Stomach (tissue), 9 donors: ENCODE results near the gene HEPHL1. TPM values are rescaled to one million over a fixed set of nuclear protein-coding genes. Genes with fewer than 3 reads are reported as not detected.

Source experiments
- DNase-seq, 2 donors: peaks; one replicate each; pipeline versions ENCODE4 v3.0.0 to v3.0.0-alpha.2; 2013 to 2019
- H3K27ac ChIP-seq, 5 donors: fragments of 200-600 bp in 4 of 5; sonication (generic) in 4 of 5; one replicate each; pipeline ENCODE4 v1.5.1; 2013 to 2019; ENCODE audit warnings: mild to moderate bottlenecking in 1 of 5, moderate library complexity in 1 of 5
- H3K27me3 ChIP-seq, 3 donors: fragments of 200-600 bp; sonication (generic); one replicate each; pipeline ENCODE4 v1.5.1; 2017 to 2019; ENCODE audit warnings: mixed run types in 1 of 3
- H3K36me3 ChIP-seq, 4 donors: fragments of 200-600 bp; sonication (generic); 1 replicate in 3 of 4; 2 replicates in 1 of 4; pipeline ENCODE4 v1.5.1; 2016 to 2019
- H3K4me1 ChIP-seq, 4 donors: fragments of 200-600 bp; sonication (generic); one replicate each; pipeline ENCODE4 v1.5.1; 2016 to 2019
- H3K4me3 ChIP-seq, 4 donors: fragments of 200-600 bp; sonication (generic) in 3 of 4; one replicate each; pipeline ENCODE4 v1.5.1; 2016 to 2019; ENCODE audit warnings: mild to moderate bottlenecking in 1 of 4
- H3K9me3 ChIP-seq, 4 donors: fragments of 200-600 bp; sonication (generic); one replicate each; pipeline ENCODE4 v1.5.1; 2016 to 2019
- CTCF ChIP-seq, 7 experiments: fragments of 450-650 bp in 4 of 7; fragments of 200-600 bp in 3 of 7; sonication (generic) in 3 of 7; IDR thresholded peaks; one replicate each; pipeline ENCODE4 v1.5.1; 2016 to 2019; ENCODE audit warnings: antibody characterized with exemption in 7 of 7, control low read depth in 2 of 7, mild to moderate bottlenecking in 1 of 7
- EP300 ChIP-seq: sonication (generic); formaldehyde crosslinking; IDR thresholded peaks from one replicate; pipeline ENCODE4 v1.6.1; 2017; ENCODE audit warnings: antibody characterized with exemption
- POLR2A ChIP-seq, 4 donors: fragments of 450-650 bp; IDR thresholded peaks; one replicate each; pipeline ENCODE4 v1.6.1; 2016; ENCODE audit warnings: antibody characterized with exemption in 4 of 4, control low read depth in 2 of 4, mild to moderate bottlenecking in 1 of 4, moderate library complexity in 1 of 4
- POLR2AphosphoS5 ChIP-seq, 3 donors: sonication (generic); formaldehyde crosslinking; IDR thresholded peaks; one replicate each; pipeline ENCODE4 v1.6.1; 2016; ENCODE audit warnings: antibody characterized with exemption in 3 of 3
- WGBS, 5 donors: extraction: QIAGEN DNeasy Blood & Tissue Kit in 3 of 5; methylation state at CpG; one replicate each; pipeline versions ENCODE4 v1.1.5 to v1.1.7; 2013 to 2018; 5-methylcytosine and 5-hydroxymethylcytosine counted together
- intact Hi-C: fragments of 100-400 bp; cut with DNase I; formaldehyde crosslinking; loops from one replicate; pipeline ENCODE4 v1.15.1; 2023; ENCODE audit warnings: low total_unique reads
- polyA plus RNA-seq, 3 donors: library from polyadenylated mRNA; stranded (reverse); fragments of 200-250 nt; gene quantifications; one replicate each; pipeline ENCODE4 v1.2.3, GENCODE V29; 2013
- total RNA-seq, 5 donors: library from RNA; depleted of rRNA; stranded (reverse); fragments of >200 nt; gene quantifications; one replicate each; pipeline versions ENCODE4 v1.1.0 to v1.2.3, GENCODE V29; 2014 to 2016
- donor health status: healthy with polysubstance abuse.
- donor health status: Bipolar disorder and iron deficiency.
- donor health status: healthy.

Gene HEPHL1
- total and polyA plus RNA-seq, 8 donors, result 0.60 TPM; not detected in 7

- H3K36me3 ChIP-seq, result no peaks in the 10 kb centered on the region
- 69 to 91% (median 85%) methylated on average over 1 of the region's 1 CpG for WGBS, 5 donors
- no peaks in the 10 kb centered on the region for H3K27me3 ChIP-seq
- no peak overlapping the region for H3K27ac ChIP-seq
- no peaks in the 10 kb centered on the region for H3K4me1 ChIP-seq
- intact Hi-C loops, result no loop called here
- H3K9me3 ChIP-seq, result no peaks in the 10 kb centered on the region
- H3K4me3 ChIP-seq, result no peak overlapping the region
- no peak for DNase-seq
- TF ChIP-seq CTCF (IDR thresholded peaks at IDR 0.05) (no peak), POLR2AphosphoS5 (IDR thresholded peaks at IDR 0.05) (no peak), POLR2A (IDR thresholded peaks at IDR 0.05) (no peak), EP300 (no peak)
Observed at GRCh38 chr11:94049351-94049750, 28.2 kb downstream of the HEPHL1 start.

- Histone ChIP-seq H3K27me3 (no peaks in the 10 kb centered on the region), H3K27ac (no peak overlapping the region), H3K4me1 (no peaks in the 10 kb centered on the region), H3K36me3 (no peaks in the 10 kb centered on the region), H3K9me3 (no peaks in the 10 kb centered on the region), H3K4me3 (no peak overlapping the region)
- intact Hi-C loops, result no loop called here
- WGBS, 5 donors, result 81 to 97% (median 90%) methylated on average over 1 of the region's 1 CpG
- no peak for TF ChIP-seq CTCF (IDR thresholded peaks at IDR 0.05)
- TF ChIP-seq POLR2A (IDR thresholded peaks at IDR 0.05), result no peak
- no peak for TF ChIP-seq POLR2AphosphoS5 (IDR thresholded peaks at IDR 0.05)
- no peak for TF ChIP-seq EP300
- no peak for DNase-seq
Observed at GRCh38 chr11:94058630-94059029, 37.5 kb downstream of the HEPHL1 start.

GRCh38 chr11:94059065-94059464 is 37.9 kb downstream of the HEPHL1 start:
- Histone ChIP-seq H3K27me3 (no peaks in the 10 kb centered on the region), H3K4me1 (no peaks in the 10 kb centered on the region), H3K36me3 (no peaks in the 10 kb centered on the region), H3K4me3 (no peak overlapping the region), H3K9me3 (no peaks in the 10 kb centered on the region), H3K27ac (no peak overlapping the region)
- TF ChIP-seq CTCF (IDR thresholded peaks at IDR 0.05) (no peak), POLR2A (IDR thresholded peaks at IDR 0.05) (no peak), POLR2AphosphoS5 (IDR thresholded peaks at IDR 0.05) (no peak), EP300 (no peak)
- intact Hi-C loops, result no loop called here
- no peak for DNase-seq

GRCh38 chr11:94060401-94060800 is 39.2 kb downstream of the HEPHL1 start:
- no peaks in the 10 kb centered on the region for H3K9me3 ChIP-seq
- no peaks in the 10 kb centered on the region for H3K36me3 ChIP-seq
- TF ChIP-seq POLR2A (IDR thresholded peaks at IDR 0.05) (no peak), CTCF (IDR thresholded peaks at IDR 0.05) (no peak), EP300 (no peak), POLR2AphosphoS5 (IDR thresholded peaks at IDR 0.05) (no peak)
- H3K27ac ChIP-seq, result no peak overlapping the region
- H3K4me3 ChIP-seq, result no peak overlapping the region
- intact Hi-C loops, result no loop called here
- DNase-seq, result no peak
- no peaks in the 10 kb centered on the region for H3K4me1 ChIP-seq
- no peaks in the 10 kb centered on the region for H3K27me3 ChIP-seq

GRCh38 chr11:94062360-94062759 is 41.2 kb downstream of the HEPHL1 start:
- Histone ChIP-seq H3K4me1 (no peaks in the 10 kb centered on the region), H3K36me3 (no peaks in the 10 kb centered on the region), H3K4me3 (no peak overlapping the region), H3K9me3 (no peaks in the 10 kb centered on the region), H3K27me3 (no peaks in the 10 kb centered on the region), H3K27ac (no peak overlapping the region)
- DNase-seq, result no peak
- intact Hi-C loops, result no loop called here
- 56 to 81% (median 72%) methylated on average over 2 of the region's 2 CpGs for WGBS, 5 donors
- TF ChIP-seq POLR2AphosphoS5 (IDR thresholded peaks at IDR 0.05) (no peak), CTCF (IDR thresholded peaks at IDR 0.05) (no peak), EP300 (no peak), POLR2A (IDR thresholded peaks at IDR 0.05) (no peak)
